HepG2 (cell line): ENCODE results near the gene ZNF665. TPM values are rescaled to one million over a fixed set of nuclear protein-coding genes. Genes with fewer than 3 reads are reported as not detected.

Experiments
- ATAC-seq: fragments of 200-7000 bp; cut with Tn5 transposase; 3 replicates; pipeline ENCODE4 v1.9.1; 2020; ENCODE audit warnings: mild to moderate bottlenecking, moderate library complexity
- BruUV-seq: library from RNA; stranded (reverse); fragments of 400-500 nt; replicated peaks from 2 replicates; lab custom pipeline; 2021; lab: Mats Ljungman, UMichigan
- CTCF ChIA-PET: fragments of 300-600 bp; formaldehyde crosslinking; extraction: SDS; loops from one replicate; lab custom pipeline; 2021; ENCODE audit warnings: low total read pairs, inconsistent platforms, low intra/inter-chr PET ratio; lab: Yijun Ruan, JAX
- POLR2A ChIA-PET: fragments of 350-600 bp; sonication (Branson Sonifier 250); formaldehyde crosslinking; loops from one replicate; lab custom pipeline; 2020; ENCODE audit warnings: antibody characterized with exemption, inconsistent platforms; lab: Yijun Ruan, JAX
- DNase-seq: peaks from one replicate; pipeline ENCODE4 v3.0.0-alpha.2; 2015; ENCODE audit warnings: low spot score
- FAIRE-seq: peaks from 3 replicates; lab custom pipeline; 2011; peaks lifted over from hg19 to GRCh38; lab: Jason Lieb, UNC
- H2AFZ ChIP-seq: one replicate; pipeline ENCODE4 v1.6.1; 2011; ENCODE audit warnings: low read length, inconsistent platforms
- H3K27ac ChIP-seq: fragments of 300-600 bp; 3 replicates; pipeline ENCODE4 v1.8.0; 2011; ENCODE audit warnings: mixed run types, mild to moderate bottlenecking, mixed read lengths, low read length, inconsistent platforms; ENCODE audit not compliant: insufficient read depth; ENCODE audit errors: extremely low read length
- H3K27me3 ChIP-seq, 2 experiments: fragments of 200-600 bp in 1 of 2; 2 replicates in 1 of 2; 3 replicates in 1 of 2; pipeline versions ENCODE4 v1.6.0 to v1.8.0; 2011; ENCODE audit warnings: low read length in 2 of 2, mild to moderate bottlenecking in 2 of 2, moderate library complexity in 2 of 2, inconsistent platforms in 1 of 2; ENCODE audit not compliant: insufficient read depth in 2 of 2, control insufficient read depth in 1 of 2
- H3K36me3 ChIP-seq, 2 experiments: fragments of 200-600 bp in 1 of 2; replicated peaks in 1 of 2; 2 replicates in 1 of 2; 3 replicates in 1 of 2; pipeline versions ENCODE4 v1.5.1 to v1.8.0; 2011; ENCODE audit warnings: low read length in 2 of 2, inconsistent platforms in 1 of 2; ENCODE audit not compliant: insufficient read depth in 2 of 2, control insufficient read depth in 1 of 2
- H3K4me1 ChIP-seq: 2 replicates; pipeline ENCODE4 v1.5.1; 2012; ENCODE audit warnings: low read length, inconsistent platforms; ENCODE audit not compliant: insufficient read depth
- H3K4me2 ChIP-seq: 2 replicates; pipeline ENCODE4 v1.6.0; 2011; ENCODE audit warnings: low read depth, low read length, inconsistent platforms
- H3K4me3 ChIP-seq, 3 experiments: fragments of 200-600 bp in 1 of 3; sonication (generic), shearing (Covaris generic) in 1 of 3; replicated peaks in 1 of 3; 2 replicates each; pipeline ENCODE4 v1.5.1; 2011 to 2016; ENCODE audit warnings: low read length in 3 of 3, inconsistent platforms in 2 of 3, low read depth in 2 of 3, mild to moderate bottlenecking in 2 of 3, control low read depth in 1 of 3, mixed read lengths in 1 of 3; ENCODE audit not compliant: insufficient read depth in 1 of 3
- H3K79me2 ChIP-seq: one replicate; pipeline ENCODE4 v1.6.1; 2011; ENCODE audit warnings: low read length, inconsistent platforms; ENCODE audit not compliant: insufficient read depth
- H3K9ac ChIP-seq: 2 replicates; pipeline ENCODE4 v1.6.0; 2011; ENCODE audit warnings: mild to moderate bottlenecking, low read depth, low read length, inconsistent platforms; ENCODE audit not compliant: insufficient read depth
- H3K9me3 ChIP-seq: 2 replicates; pipeline ENCODE4 v1.5.1; 2012; ENCODE audit warnings: mild to moderate bottlenecking, low read length
- H4K20me1 ChIP-seq: 2 replicates; pipeline ENCODE4 v1.6.0; 2011; ENCODE audit warnings: inconsistent platforms, mild to moderate bottlenecking, low read length, moderate library complexity; ENCODE audit not compliant: insufficient read depth
- ARNT ChIP-seq: fragments of 450-650 bp; IDR thresholded peaks from 2 replicates; pipeline ENCODE4 v1.6.1; 2017
- CBX2 ChIP-seq, 2 experiments: fragments of 200-600 bp in 1 of 2; sonication (generic); formaldehyde crosslinking in 1 of 2; IDR thresholded peaks; 2 replicates each; pipeline versions ENCODE4 v1.7.0 to v1.8.1; 2018 to 2022; ENCODE audit warnings: low read depth in 2 of 2, low read length in 1 of 2, mild to moderate bottlenecking in 1 of 2, missing genetic modification reagents in 1 of 2
- KDM5B ChIP-seq: sonication (generic); formaldehyde crosslinking; IDR thresholded peaks from 2 replicates; pipeline ENCODE4 v1.4.0; 2020; ENCODE audit warnings: missing genetic modification reagents, mild to moderate bottlenecking, borderline replicate concordance
- MEIS2 ChIP-seq: sonication (generic); formaldehyde crosslinking; IDR thresholded peaks from 2 replicates; pipeline ENCODE4 v1.9.0; 2021; ENCODE audit warnings: mild to moderate bottlenecking, missing genetic modification reagents
- PHF8 ChIP-seq: sonication (generic); formaldehyde crosslinking; IDR thresholded peaks from 2 replicates; pipeline ENCODE4 v1.5.0; 2020; ENCODE audit warnings: missing genetic modification reagents
- TGIF2 ChIP-seq: IDR thresholded peaks from 2 replicates; pipeline ENCODE4 v1.6.1; 2016; ENCODE audit warnings: control low read depth, missing compliant biosample characterization
- YY1 ChIP-seq: IDR thresholded peaks from 2 replicates; pipeline ENCODE4 v1.6.1; 2011; ENCODE audit warnings: low read length, low read depth, moderate library complexity, mild to moderate bottlenecking; ENCODE audit not compliant: insufficient read depth, insufficient replicate concordance
- ZFP62 ChIP-seq: sonication (generic); formaldehyde crosslinking; IDR thresholded peaks from 2 replicates; pipeline ENCODE4 v1.4.0; 2020; ENCODE audit warnings: missing genetic modification reagents
- ZFX ChIP-seq: sonication (generic); formaldehyde crosslinking; IDR thresholded peaks from 2 replicates; pipeline ENCODE4 v1.4.0; 2020; ENCODE audit warnings: mild to moderate bottlenecking, low read depth, missing genetic modification reagents, moderate library complexity
- ZNF234 ChIP-seq: sonication (generic); formaldehyde crosslinking; conservative IDR thresholded peaks from 2 replicates; pipeline ENCODE4 v1.5.1; 2020; ENCODE audit warnings: mild to moderate bottlenecking, missing genetic modification reagents
- ZNF75D ChIP-seq: sonication (generic); formaldehyde crosslinking; IDR thresholded peaks from 2 replicates; pipeline ENCODE4 v1.8.1; 2023; ENCODE audit warnings: missing genetic modification reagents, mild to moderate bottlenecking, borderline replicate concordance
- WGBS: methylation state at CpG from one replicate; pipeline ENCODE4 v1.1.6; 2017; ENCODE audit warnings: low lambda C conversion rate; 5-methylcytosine and 5-hydroxymethylcytosine counted together
- in situ Hi-C: cut with HindIII; loops from 2 replicates; pipeline ENCODE4 v1.10.0; 2017; ENCODE audit warnings: low pct_unique_long_range_greater_than_20kb; ENCODE audit not compliant: extremely low pct_ligation_motif_present
- intact Hi-C: fragments of 100-400 bp; cut with micrococcal nuclease; formaldehyde crosslinking; loops from one replicate; pipeline ENCODE4 v1.10.0; 2022; ENCODE audit not compliant: unreplicated experiment
- polyA plus RNA-seq, 8 experiments: library from polyadenylated mRNA; depleted of rRNA in 3 of 8; stranded (reverse) in 7 of 8; unstranded in 1 of 8; fragments of >200 nt; fragmentation: Illumina TruSeq in 4 of 8; extraction: Trizol in 4 of 8; gene quantifications; 2 replicates each; pipeline versions ENCODE4 v1.2.1 to v1.2.3, GENCODE V29; 2011 to 2016; ENCODE audit warnings: low read depth in 4 of 8, missing spikeins in 1 of 8, mixed read lengths in 1 of 8; ENCODE audit not compliant: insufficient read depth in 1 of 8
- total RNA-seq, 5 experiments: library from RNA; depleted of rRNA; stranded (reverse); fragments of >200 nt; fragmentation: Illumina TruSeq; extraction: Trizol; gene quantifications; 2 replicates each; pipeline ENCODE4 v1.2.3, GENCODE V29; 2016; ENCODE audit warnings: low read depth in 1 of 5
- TF ChIP-seq, protein P1 (sequence below): sonication (generic); formaldehyde crosslinking; IDR thresholded peaks from 2 replicates; pipeline ENCODE4 v1.9.0; 2022; ENCODE audit warnings: missing genetic modification reagents, mild to moderate bottlenecking, borderline replicate concordance
- TF ChIP-seq, protein P2 (sequence below): IDR thresholded peaks from 2 replicates; pipeline ENCODE4 v1.6.1; 2016; ENCODE audit warnings: missing compliant biosample characterization, missing genetic modification reagents, borderline replicate concordance
- TF ChIP-seq, protein P3 (sequence below): sonication (generic); formaldehyde crosslinking; IDR thresholded peaks from 2 replicates; pipeline ENCODE4 v1.4.0; 2020; ENCODE audit warnings: missing genetic modification reagents, borderline replicate concordance

The ZNF665 gene
- total and polyA plus RNA-seq, 2 of the 13 experiments (the other 11 are each of a cell fraction or from before 2014, with no cell fraction given): 0.45 to 0.49 TPM

DNA sequence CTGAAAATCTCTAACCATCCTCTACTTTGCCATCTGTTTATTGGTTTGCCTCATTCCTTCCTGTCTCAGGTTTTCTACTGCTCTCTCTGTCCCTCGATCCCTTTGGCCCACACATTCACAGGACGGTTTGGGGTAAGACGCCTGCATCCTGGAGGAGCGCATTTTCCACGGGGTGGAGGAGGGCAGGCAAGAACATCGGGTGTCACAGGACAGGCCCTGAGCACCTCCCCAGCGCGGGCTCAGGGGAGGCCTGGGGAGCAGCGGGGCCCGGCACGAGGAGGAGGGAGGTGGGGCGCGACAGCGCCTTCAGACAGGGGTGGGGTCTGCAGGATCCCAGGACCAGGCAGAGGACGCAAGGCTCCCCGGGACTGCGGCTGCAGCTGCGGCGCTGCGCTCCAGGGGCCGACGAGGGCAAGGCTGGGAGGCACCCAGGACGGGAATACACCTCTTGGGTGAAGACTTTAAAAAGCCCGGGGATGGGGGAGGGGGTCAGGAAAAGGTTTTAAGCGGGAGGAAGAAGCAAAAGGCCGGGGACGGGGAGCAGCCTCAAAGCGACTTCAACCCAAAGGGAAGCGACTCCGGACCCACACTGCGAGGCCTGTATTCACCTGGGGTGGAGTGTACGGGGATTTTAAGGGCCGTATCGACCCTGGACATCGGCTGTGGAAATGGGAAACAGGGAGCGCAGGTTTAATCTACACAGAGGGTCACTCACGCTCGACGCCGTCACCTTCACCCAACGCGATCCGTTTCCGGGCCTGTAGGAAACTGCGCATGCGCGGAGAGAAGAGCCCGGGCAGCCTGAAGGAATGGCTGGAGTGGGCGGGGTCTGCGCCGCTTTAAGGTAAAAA lies 60.8 kb downstream of the ZNF665 start, which contains the start of gene ZNF415:
TSS of gene ZNF415 (minus strand) at position 770 of the 851 bp plus-strand sequence. CDS start 10,234 bp downstream, outside the sequence.
- H3K4me2 ChIP-seq: 0 out of 2 replicates have a peak within 1 kb of the TSS, but pooled peaks have one; percentile 0
- TF ChIP-seq PHF8 (CRISPR knock-in tag): no peak
- TF ChIP-seq ZNF234 (CRISPR knock-in tag): no peak
- no peak for TF ChIP-seq ZNF75D (CRISPR knock-in tag)
- TF ChIP-seq ZFP62 (CRISPR knock-in tag): no peak
- TF ChIP-seq, protein P1, sequence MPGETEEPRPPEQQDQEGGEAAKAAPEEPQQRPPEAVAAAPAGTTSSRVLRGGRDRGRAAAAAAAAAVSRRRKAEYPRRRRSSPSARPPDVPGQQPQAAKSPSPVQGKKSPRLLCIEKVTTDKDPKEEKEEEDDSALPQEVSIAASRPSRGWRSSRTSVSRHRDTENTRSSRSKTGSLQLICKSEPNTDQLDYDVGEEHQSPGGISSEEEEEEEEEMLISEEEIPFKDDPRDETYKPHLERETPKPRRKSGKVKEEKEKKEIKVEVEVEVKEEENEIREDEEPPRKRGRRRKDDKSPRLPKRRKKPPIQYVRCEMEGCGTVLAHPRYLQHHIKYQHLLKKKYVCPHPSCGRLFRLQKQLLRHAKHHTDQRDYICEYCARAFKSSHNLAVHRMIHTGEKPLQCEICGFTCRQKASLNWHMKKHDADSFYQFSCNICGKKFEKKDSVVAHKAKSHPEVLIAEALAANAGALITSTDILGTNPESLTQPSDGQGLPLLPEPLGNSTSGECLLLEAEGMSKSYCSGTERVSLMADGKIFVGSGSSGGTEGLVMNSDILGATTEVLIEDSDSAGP (CRISPR knock-in tag): no peak
- no peak for TF ChIP-seq ZFX (CRISPR knock-in tag)
- TF ChIP-seq MEIS2 (CRISPR knock-in tag): no peak
- TF ChIP-seq TGIF2 (CRISPR knock-in tag): no peak
- no peak for TF ChIP-seq ARNT
- TF ChIP-seq, protein P2, sequence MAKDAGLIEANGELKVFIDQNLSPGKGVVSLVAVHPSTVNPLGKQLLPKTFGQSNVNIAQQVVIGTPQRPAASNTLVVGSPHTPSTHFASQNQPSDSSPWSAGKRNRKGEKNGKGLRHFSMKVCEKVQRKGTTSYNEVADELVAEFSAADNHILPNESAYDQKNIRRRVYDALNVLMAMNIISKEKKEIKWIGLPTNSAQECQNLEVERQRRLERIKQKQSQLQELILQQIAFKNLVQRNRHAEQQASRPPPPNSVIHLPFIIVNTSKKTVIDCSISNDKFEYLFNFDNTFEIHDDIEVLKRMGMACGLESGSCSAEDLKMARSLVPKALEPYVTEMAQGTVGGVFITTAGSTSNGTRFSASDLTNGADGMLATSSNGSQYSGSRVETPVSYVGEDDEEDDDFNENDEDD: no peak
- TF ChIP-seq CBX2 (IDR thresholded peaks at IDR 0.05; ENCODE audit: low read depth, low read length): no peak
- no peak for TF ChIP-seq CBX2 (CRISPR knock-in tag; IDR thresholded peaks at IDR 0.05; ENCODE audit: low read depth)
- TF ChIP-seq, protein P3, sequence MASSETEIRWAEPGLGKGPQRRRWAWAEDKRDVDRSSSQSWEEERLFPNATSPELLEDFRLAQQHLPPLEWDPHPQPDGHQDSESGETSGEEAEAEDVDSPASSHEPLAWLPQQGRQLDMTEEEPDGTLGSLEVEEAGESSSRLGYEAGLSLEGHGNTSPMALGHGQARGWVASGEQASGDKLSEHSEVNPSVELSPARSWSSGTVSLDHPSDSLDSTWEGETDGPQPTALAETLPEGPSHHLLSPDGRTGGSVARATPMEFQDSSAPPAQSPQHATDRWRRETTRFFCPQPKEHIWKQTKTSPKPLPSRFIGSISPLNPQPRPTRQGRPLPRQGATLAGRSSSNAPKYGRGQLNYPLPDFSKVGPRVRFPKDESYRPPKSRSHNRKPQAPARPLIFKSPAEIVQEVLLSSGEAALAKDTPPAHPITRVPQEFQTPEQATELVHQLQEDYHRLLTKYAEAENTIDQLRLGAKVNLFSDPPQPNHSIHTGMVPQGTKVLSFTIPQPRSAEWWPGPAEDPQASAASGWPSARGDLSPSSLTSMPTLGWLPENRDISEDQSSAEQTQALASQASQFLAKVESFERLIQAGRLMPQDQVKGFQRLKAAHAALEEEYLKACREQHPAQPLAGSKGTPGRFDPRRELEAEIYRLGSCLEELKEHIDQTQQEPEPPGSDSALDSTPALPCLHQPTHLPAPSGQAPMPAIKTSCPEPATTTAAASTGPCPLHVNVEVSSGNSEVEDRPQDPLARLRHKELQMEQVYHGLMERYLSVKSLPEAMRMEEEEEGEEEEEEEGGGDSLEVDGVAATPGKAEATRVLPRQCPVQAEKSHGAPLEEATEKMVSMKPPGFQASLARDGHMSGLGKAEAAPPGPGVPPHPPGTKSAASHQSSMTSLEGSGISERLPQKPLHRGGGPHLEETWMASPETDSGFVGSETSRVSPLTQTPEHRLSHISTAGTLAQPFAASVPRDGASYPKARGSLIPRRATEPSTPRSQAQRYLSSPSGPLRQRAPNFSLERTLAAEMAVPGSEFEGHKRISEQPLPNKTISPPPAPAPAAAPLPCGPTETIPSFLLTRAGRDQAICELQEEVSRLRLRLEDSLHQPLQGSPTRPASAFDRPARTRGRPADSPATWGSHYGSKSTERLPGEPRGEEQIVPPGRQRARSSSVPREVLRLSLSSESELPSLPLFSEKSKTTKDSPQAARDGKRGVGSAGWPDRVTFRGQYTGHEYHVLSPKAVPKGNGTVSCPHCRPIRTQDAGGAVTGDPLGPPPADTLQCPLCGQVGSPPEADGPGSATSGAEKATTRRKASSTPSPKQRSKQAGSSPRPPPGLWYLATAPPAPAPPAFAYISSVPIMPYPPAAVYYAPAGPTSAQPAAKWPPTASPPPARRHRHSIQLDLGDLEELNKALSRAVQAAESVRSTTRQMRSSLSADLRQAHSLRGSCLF (CRISPR knock-in tag): no peak
- TF ChIP-seq KDM5B (CRISPR knock-in tag): no peak
- TF ChIP-seq YY1: no peak

More for the DNA sequence above, 60.8 kb downstream of the ZNF665 start, which contains the start of gene ZNF415:
- intact Hi-C loops (no loop called here), in situ Hi-C loops (no loop called here)
- Histone ChIP-seq H3K27ac (no peak within 1 kb of the TSS), H3K4me3 (no peak within 1 kb of the TSS), H4K20me1 (no peaks in the 10 kb centered on the region), H3K9ac (no peak within 1 kb of the TSS), H3K36me3 (no peaks in the 10 kb centered on the region), H2AFZ (no peak within 1 kb of the TSS), H3K79me2 (no peaks in the 10 kb centered on the region), H3K4me1 (peaks cover 13% of the 10 kb centered on the region), H3K9me3 (peaks cover 31% of the 10 kb centered on the region), H3K27me3 (no peaks in the 10 kb centered on the region)
- BruUV-seq: no TSS peak
- DNase-seq (no peak), FAIRE-seq (no peak), ATAC-seq (no peak)
- POLR2A ChIA-PET: no interaction called here
- 56% methylated on average over 47 of the region's 51 CpGs for WGBS
- CTCF ChIA-PET: no interaction called here
